Measurements from ENCODE around the gene HCN1.

GRCh38 chr5:45252541-45252940, 443.6 kb downstream of the HCN1 start:
- TF ChIP-seq ZBTB44 (tag by site-specific recombination; IDR thresholded peaks at IDR 0.05): no peak
- no peak for TF ChIP-seq ZNF830 (tag by site-specific recombination; IDR thresholded peaks at IDR 0.05; ENCODE audit: low read depth)
- TF ChIP-seq ZNF174 (tag by site-specific recombination; IDR thresholded peaks at IDR 0.05): no peak
- TF ChIP-seq ZNF292 (tag by site-specific recombination; IDR thresholded peaks at IDR 0.05; ENCODE audit: borderline replicate concordance, low read depth): no peak
- no peak for TF ChIP-seq CTCF (tag by site-specific recombination; IDR thresholded peaks at IDR 0.05)
- TF ChIP-seq, protein P1, sequence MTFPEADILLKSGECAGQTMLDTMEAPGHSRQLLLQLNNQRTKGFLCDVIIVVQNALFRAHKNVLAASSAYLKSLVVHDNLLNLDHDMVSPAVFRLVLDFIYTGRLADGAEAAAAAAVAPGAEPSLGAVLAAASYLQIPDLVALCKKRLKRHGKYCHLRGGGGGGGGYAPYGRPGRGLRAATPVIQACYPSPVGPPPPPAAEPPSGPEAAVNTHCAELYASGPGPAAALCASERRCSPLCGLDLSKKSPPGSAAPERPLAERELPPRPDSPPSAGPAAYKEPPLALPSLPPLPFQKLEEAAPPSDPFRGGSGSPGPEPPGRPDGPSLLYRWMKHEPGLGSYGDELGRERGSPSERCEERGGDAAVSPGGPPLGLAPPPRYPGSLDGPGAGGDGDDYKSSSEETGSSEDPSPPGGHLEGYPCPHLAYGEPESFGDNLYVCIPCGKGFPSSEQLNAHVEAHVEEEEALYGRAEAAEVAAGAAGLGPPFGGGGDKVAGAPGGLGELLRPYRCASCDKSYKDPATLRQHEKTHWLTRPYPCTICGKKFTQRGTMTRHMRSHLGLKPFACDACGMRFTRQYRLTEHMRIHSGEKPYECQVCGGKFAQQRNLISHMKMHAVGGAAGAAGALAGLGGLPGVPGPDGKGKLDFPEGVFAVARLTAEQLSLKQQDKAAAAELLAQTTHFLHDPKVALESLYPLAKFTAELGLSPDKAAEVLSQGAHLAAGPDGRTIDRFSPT (tag by site-specific recombination; IDR thresholded peaks at IDR 0.05): no peak
- TF ChIP-seq, protein P2, sequence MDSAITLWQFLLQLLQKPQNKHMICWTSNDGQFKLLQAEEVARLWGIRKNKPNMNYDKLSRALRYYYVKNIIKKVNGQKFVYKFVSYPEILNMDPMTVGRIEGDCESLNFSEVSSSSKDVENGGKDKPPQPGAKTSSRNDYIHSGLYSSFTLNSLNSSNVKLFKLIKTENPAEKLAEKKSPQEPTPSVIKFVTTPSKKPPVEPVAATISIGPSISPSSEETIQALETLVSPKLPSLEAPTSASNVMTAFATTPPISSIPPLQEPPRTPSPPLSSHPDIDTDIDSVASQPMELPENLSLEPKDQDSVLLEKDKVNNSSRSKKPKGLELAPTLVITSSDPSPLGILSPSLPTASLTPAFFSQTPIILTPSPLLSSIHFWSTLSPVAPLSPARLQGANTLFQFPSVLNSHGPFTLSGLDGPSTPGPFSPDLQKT (IDR thresholded peaks at IDR 0.05; ENCODE audit: borderline replicate concordance, low read depth, low read length): no peak
- TF ChIP-seq SALL2 (tag by site-specific recombination; IDR thresholded peaks at IDR 0.05; ENCODE audit: borderline replicate concordance): no peak
